22Rv1 (cell line): ENCODE results near the gene GALNS.

ENCODE experiments used
- CTCF ChIP-seq: fragments of 450-650 bp; IDR thresholded peaks from 2 replicates; pipeline ENCODE4 v1.5.1; 2017; ENCODE audit warnings: mild to moderate bottlenecking
- ZFX ChIP-seq: fragments of 450-650 bp; IDR thresholded peaks from 2 replicates; pipeline ENCODE4 v1.6.1; 2017; ENCODE audit warnings: antibody characterized with exemption, borderline replicate concordance

GRCh38 chr16:88844419-88845036 is 12.2 kb downstream of the GALNS start:
- TF ChIP-seq CTCF, result peak; percentile 18; the same call in 1 of the 2 replicates
- no peak for TF ChIP-seq ZFX
